GM12874 (cell line): Measurements from ENCODE around the gene MARK3.

ENCODE experiments used
- CTCF ChIP-seq: IDR thresholded peaks from 2 replicates; pipeline ENCODE4 v1.5.1; 2011; ENCODE audit warnings: low read depth, mild to moderate bottlenecking, control low read depth, low read length, moderate library complexity; ENCODE audit not compliant: insufficient read depth

The MARK3 gene

GRCh38 chr14:103392106-103392505 lies 6.9 kb downstream of the MARK3 start:
- no peak for TF ChIP-seq CTCF

- no peak for TF ChIP-seq CTCF
These were observed 7.4 kb downstream of the MARK3 start for GRCh38 chr14:103392572-103392971.

- no peak for TF ChIP-seq CTCF
These were observed 7.9 kb downstream of the MARK3 start for GRCh38 chr14:103393070-103393469.

- TF ChIP-seq CTCF, result peak; percentile 59
These were observed 8.7 kb downstream of the MARK3 start for GRCh38 chr14:103393676-103394626.

- TF ChIP-seq CTCF, result no peak
These were observed 10.0 kb downstream of the MARK3 start for GRCh38 chr14:103395244-103395643.

- TF ChIP-seq CTCF, result no peak
These were observed 11.2 kb downstream of the MARK3 start for GRCh38 chr14:103396463-103396862.

GRCh38 chr14:103398427-103399195 lies 13.4 kb downstream of the MARK3 start:
- no peak for TF ChIP-seq CTCF
